Sigmoid colon (tissue), 4 donors: ENCODE results near the gene TRAF3.

Experiments used
- POLR2AphosphoS5 ChIP-seq, 4 donors: sonication (generic); formaldehyde crosslinking; IDR thresholded peaks; one replicate each; pipeline ENCODE4 v1.6.1; 2017; ENCODE audit warnings: antibody characterized with exemption in 4 of 4
- TF ChIP-seq, protein P1 (sequence below), 4 experiments: fragments of 450-650 bp in 3 of 4; fragments of 200-600 bp in 1 of 4; IDR thresholded peaks; one replicate each; pipeline ENCODE4 v1.5.1; 2016 to 2019; ENCODE audit warnings: antibody characterized with exemption in 4 of 4, mild to moderate bottlenecking in 3 of 4, moderate library complexity in 2 of 4

DNA sequence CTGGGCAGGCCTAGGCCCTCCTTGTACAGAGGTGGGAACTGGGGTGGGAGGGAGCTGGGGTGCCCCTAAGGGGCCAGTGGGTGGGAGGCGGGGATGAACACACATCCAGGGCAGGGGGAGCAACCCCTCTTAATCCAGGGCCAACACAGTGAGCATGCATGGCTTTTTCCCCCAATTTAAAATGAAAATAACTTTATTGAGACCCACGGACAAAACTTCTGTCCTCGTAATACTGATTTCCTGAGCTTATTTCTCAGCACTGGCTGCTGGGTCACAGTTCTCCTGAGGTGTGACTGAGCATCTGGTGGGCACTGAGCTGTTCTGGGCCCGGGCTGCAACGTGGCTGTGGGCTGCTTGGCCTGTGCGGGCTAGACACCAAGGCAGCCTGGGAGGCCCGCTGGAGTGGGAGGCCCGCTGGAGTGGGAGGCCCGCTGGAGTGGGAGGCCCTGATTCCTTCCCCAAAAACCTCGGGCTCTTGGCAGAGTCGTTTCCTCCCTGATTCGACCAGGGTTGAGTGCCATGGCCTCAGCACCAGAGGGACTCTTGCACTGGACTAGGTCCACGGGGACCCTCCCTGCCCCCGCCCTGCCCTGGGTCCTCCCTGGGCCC is 24.9 kb upstream of the TRAF3 start:
- TF ChIP-seq, protein P1, sequence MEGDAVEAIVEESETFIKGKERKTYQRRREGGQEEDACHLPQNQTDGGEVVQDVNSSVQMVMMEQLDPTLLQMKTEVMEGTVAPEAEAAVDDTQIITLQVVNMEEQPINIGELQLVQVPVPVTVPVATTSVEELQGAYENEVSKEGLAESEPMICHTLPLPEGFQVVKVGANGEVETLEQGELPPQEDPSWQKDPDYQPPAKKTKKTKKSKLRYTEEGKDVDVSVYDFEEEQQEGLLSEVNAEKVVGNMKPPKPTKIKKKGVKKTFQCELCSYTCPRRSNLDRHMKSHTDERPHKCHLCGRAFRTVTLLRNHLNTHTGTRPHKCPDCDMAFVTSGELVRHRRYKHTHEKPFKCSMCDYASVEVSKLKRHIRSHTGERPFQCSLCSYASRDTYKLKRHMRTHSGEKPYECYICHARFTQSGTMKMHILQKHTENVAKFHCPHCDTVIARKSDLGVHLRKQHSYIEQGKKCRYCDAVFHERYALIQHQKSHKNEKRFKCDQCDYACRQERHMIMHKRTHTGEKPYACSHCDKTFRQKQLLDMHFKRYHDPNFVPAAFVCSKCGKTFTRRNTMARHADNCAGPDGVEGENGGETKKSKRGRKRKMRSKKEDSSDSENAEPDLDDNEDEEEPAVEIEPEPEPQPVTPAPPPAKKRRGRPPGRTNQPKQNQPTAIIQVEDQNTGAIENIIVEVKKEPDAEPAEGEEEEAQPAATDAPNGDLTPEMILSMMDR (IDR thresholded peaks at IDR 0.05): no peak
- TF ChIP-seq POLR2AphosphoS5 (IDR thresholded peaks at IDR 0.05): no peak
